ENCODE results near the gene GLE1.

The GLE1 gene

GRCh38 chr9:128494108-128494745 is 10.3 kb upstream of the GLE1 start:
- DNase-seq, result peak; percentile 40
- Histone ChIP-seq H3K36me3 (peaks cover 87% of the 10 kb centered on the region), H3K27me3 (ENCODE audit: insufficient read depth, low read depth, severe bottlenecking) (no peaks in the 10 kb centered on the region), H3K27ac (peak overlapping the region; percentile 49), H3K4me3 (ENCODE audit: low read depth, low read length) (no peak overlapping the region), H3K9me3 (ENCODE audit: severe bottlenecking) (no peaks in the 10 kb centered on the region)
- no peak for TF ChIP-seq CTCF (IDR thresholded peaks at IDR 0.05; ENCODE audit: low read depth, low read length)

GRCh38 chr9:128494746-128495129 is 9.8 kb upstream of the GLE1 start:
- Histone ChIP-seq H3K27me3 (ENCODE audit: insufficient read depth, low read depth, severe bottlenecking) (no peaks in the 10 kb centered on the region), H3K4me3 (ENCODE audit: low read depth, low read length) (no peak overlapping the region), H3K9me3 (ENCODE audit: severe bottlenecking) (no peaks in the 10 kb centered on the region), H3K27ac (peak overlapping the region; percentile 49), H3K36me3 (peaks cover 87% of the 10 kb centered on the region)
- no peak for TF ChIP-seq CTCF (IDR thresholded peaks at IDR 0.05; ENCODE audit: low read depth, low read length)
- no peak for DNase-seq

- no peak for TF ChIP-seq CTCF (IDR thresholded peaks at IDR 0.05; ENCODE audit: low read depth, low read length)
- Histone ChIP-seq H3K27ac (no peak overlapping the region; the same call in 1 of the 2 replicates), H3K27me3 (ENCODE audit: insufficient read depth, low read depth, severe bottlenecking) (no peaks in the 10 kb centered on the region), H3K9me3 (ENCODE audit: severe bottlenecking) (no peaks in the 10 kb centered on the region), H3K36me3 (peaks cover 86% of the 10 kb centered on the region), H3K4me3 (ENCODE audit: low read depth, low read length) (no peak overlapping the region)
- no peak for DNase-seq
Measured at GRCh38 chr9:128495296-128495695, 9.2 kb upstream of the GLE1 start.

- Histone ChIP-seq H3K9me3 (ENCODE audit: severe bottlenecking) (no peaks in the 10 kb centered on the region), H3K4me3 (ENCODE audit: low read depth, low read length) (no peak overlapping the region), H3K27me3 (ENCODE audit: insufficient read depth, low read depth, severe bottlenecking) (no peaks in the 10 kb centered on the region), H3K27ac (no peak overlapping the region; the same call in 1 of the 2 replicates), H3K36me3 (peaks cover 85% of the 10 kb centered on the region)
- TF ChIP-seq CTCF (IDR thresholded peaks at IDR 0.05; ENCODE audit: low read depth, low read length), result peak; percentile 50; the same call in 1 of the 2 replicates
- peak; percentile 68 for DNase-seq
Measured at GRCh38 chr9:128495804-128496417, 8.6 kb upstream of the GLE1 start.

- no peak for DNase-seq
- TF ChIP-seq CTCF (IDR thresholded peaks at IDR 0.05; ENCODE audit: low read depth, low read length), result 0 out of 2 replicates have a peak, but pooled peaks have one; percentile 12
- Histone ChIP-seq H3K9me3 (ENCODE audit: severe bottlenecking) (no peaks in the 10 kb centered on the region), H3K27me3 (ENCODE audit: insufficient read depth, low read depth, severe bottlenecking) (no peaks in the 10 kb centered on the region), H3K36me3 (peaks cover 75% of the 10 kb centered on the region), H3K27ac (no peak overlapping the region), H3K4me3 (ENCODE audit: low read depth, low read length) (no peak overlapping the region)
Measured at GRCh38 chr9:128497824-128498610, 6.5 kb upstream of the GLE1 start.

Measured in WERI-Rb-1 (cell line).